Activated effector memory CD4-positive, alpha-beta T cell treated with Interleukin-2 at 50 U/mL for 16 hours (primary cell): ENCODE measurements around the gene TTC39A.
"Not testable (repeated sequence)": the region's sequence is repeated elsewhere in the genome, so short reads cannot be mapped to it uniquely, and the experiment has no call there.

Source experiments
- DNase-seq: peaks from one replicate; pipeline ENCODE4 v3.0.0-alpha.2; 2020

The TTC39A gene

GRCh38 chr1:51264451-51264850 is 65.9 kb downstream of the TTC39A start:
- no peak for DNase-seq

GRCh38 chr1:51263147-51263877 is 67.0 kb downstream of the TTC39A start:
- no peak for DNase-seq

GRCh38 chr1:51255331-51255730 is 75.0 kb downstream of the TTC39A start:
- no peak for DNase-seq

- no peak for DNase-seq
These were observed 76.7 kb downstream of the TTC39A start for GRCh38 chr1:51253691-51254090.

- DNase-seq = no peak
These were observed 78.0 kb downstream of the TTC39A start for GRCh38 chr1:51252366-51252765.

GRCh38 chr1:51251165-51251564 is 79.2 kb downstream of the TTC39A start:
- DNase-seq = not testable (repeated sequence)

- DNase-seq = not testable (repeated sequence)
These were observed 79.6 kb downstream of the TTC39A start for GRCh38 chr1:51250729-51251128.

GRCh38 chr1:51249445-51249844 is 80.9 kb downstream of the TTC39A start:
- DNase-seq = no peak

- DNase-seq = no peak
These were observed 82.9 kb downstream of the TTC39A start for GRCh38 chr1:51247499-51247898.

- DNase-seq = no peak
These were observed 83.3 kb downstream of the TTC39A start for GRCh38 chr1:51247022-51247421.

- DNase-seq = no peak
These were observed 87.8 kb downstream of the TTC39A start for GRCh38 chr1:51242546-51242945.

GRCh38 chr1:51241119-51241518 is 89.2 kb downstream of the TTC39A start:
- DNase-seq = no peak

GRCh38 chr1:51240084-51240483 is 90.3 kb downstream of the TTC39A start:
- DNase-seq = no peak

GRCh38 chr1:51238034-51238403 is 92.3 kb downstream of the TTC39A start:
- no peak for DNase-seq

GRCh38 chr1:51237351-51238033 is 92.9 kb downstream of the TTC39A start:
- DNase-seq = no peak
